Measurements from ENCODE around the gene ACTA2.

ACTA2 gene

DNA sequence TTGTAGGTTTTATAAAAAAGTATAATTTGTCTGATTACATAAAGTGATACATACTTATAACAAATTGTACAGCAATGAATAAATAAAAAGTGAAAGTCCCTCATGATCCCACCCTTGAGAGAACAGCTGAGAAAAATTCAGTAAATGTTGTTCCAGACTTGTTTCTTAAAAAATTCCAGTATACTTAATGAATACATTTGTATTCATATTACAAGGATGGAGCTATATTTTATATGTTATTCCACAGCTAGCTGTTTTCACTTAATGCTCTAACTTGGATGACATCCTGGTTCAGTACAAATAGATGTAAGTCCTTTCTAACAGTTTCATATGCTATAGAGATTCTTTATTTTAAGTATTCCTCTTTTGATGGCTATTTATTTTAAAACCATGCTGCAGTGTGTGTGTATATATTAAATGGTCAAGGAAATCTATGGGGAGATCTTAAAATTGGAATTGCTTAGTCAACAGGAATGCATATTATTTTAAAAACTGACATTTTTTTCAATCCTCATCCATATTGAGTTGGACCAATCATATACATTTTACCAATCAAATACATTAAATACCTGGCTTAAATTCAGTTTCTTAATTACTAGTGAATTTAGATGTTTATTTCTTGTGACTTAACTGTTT is 63.6 kb downstream of the ACTA2 start:
- no peak for DNase-seq

DNA sequence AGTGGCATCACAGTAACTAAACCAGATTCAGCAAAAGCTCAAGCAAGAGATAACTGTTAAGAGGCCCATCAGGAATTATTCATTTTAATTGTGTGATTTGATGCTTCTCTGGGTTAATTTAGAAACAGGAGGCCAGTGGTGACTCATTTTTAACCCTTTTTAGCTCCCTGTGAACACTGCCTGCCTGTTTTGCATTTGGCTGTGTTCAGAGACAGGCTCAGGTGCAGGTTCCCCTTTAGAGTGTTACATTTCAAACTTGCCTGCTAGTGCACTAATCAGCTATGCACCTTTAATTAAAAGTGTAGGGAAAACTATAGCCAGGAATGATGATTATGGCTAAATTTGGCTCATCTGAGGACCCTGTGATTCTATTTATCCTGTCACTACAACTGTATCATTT is 66.0 kb downstream of the ACTA2 start:
- no peak for DNase-seq
